A673 (cell line): ENCODE measurements around the gene APLN.

Experiments
- EZH2 ChIP-seq: fragments of 200-600 bp; sonication (generic); IDR thresholded peaks from 2 replicates; pipeline ENCODE4 v1.6.1; 2017; ENCODE audit warnings: borderline replicate concordance, low read depth, mild to moderate bottlenecking, mixed read lengths, antibody characterized with exemption, low read length; ENCODE audit not compliant: poor library complexity, severe bottlenecking
- TF ChIP-seq, protein P1 (sequence below): fragments of 300-800, 200-600 bp; sonication (generic); conservative IDR thresholded peaks from 2 replicates; pipeline ENCODE4 v1.5.1; 2017; ENCODE audit warnings: low read depth, mild to moderate bottlenecking, antibody characterized with exemption, low read length, moderate library complexity, mixed read lengths

DNA sequence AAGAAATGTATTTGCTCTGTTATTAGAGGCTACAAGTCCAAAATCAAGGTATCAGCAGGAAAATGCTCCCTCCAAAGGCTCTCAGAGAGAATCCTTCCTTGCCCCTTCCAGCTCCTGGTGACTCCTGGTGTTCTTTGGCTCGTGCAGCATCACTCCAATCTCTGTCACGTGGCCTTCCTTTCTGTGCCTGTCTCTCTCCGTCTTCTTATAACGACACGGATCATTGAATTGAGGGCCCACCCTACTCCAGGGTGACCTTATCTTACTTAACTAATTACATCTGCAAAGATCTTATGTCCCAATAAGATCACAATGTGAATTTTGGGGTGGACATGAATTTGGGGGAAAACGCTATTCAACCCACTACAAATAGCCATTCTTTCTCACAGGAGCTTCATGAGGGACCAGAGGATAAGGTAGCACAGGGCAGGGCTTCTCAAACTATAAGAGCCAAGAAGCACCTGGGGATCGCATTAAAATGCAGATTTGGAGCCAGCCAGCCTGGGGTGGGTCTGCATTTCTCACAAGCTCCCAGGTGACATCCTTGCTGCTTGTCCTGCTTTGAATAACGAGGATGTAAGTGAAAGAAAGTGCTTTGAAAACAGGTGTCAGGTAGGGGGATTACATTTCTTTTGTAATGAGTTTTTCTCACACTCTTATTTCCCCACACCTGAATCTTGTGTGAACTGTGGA is 41.9 kb upstream of the APLN start:
- TF ChIP-seq, protein P1, sequence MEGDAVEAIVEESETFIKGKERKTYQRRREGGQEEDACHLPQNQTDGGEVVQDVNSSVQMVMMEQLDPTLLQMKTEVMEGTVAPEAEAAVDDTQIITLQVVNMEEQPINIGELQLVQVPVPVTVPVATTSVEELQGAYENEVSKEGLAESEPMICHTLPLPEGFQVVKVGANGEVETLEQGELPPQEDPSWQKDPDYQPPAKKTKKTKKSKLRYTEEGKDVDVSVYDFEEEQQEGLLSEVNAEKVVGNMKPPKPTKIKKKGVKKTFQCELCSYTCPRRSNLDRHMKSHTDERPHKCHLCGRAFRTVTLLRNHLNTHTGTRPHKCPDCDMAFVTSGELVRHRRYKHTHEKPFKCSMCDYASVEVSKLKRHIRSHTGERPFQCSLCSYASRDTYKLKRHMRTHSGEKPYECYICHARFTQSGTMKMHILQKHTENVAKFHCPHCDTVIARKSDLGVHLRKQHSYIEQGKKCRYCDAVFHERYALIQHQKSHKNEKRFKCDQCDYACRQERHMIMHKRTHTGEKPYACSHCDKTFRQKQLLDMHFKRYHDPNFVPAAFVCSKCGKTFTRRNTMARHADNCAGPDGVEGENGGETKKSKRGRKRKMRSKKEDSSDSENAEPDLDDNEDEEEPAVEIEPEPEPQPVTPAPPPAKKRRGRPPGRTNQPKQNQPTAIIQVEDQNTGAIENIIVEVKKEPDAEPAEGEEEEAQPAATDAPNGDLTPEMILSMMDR = no peak
- TF ChIP-seq EZH2 = no peak
